Common myeloid progenitor, CD34-positive (primary cell): ENCODE results near the gene DSC3.

Experiments used
- CTCF ChIA-PET: fragments of 350-600 bp; sonication (Branson Sonifier 250); formaldehyde crosslinking; loops from one replicate; lab custom pipeline; 2021; ENCODE audit warnings: antibody characterized with exemption; lab: Charles Lee
- POLR2A ChIA-PET: fragments of 350-600 bp; sonication (Branson Sonifier 250); formaldehyde crosslinking; loops from one replicate; lab custom pipeline; 2021; ENCODE audit warnings: antibody characterized with exemption; lab: Charles Lee
- DNase-seq, 3 donors: peaks; one replicate each; pipeline versions ENCODE4 v3.0.0 to v3.0.0-alpha.2; 2013
- H3K27ac ChIP-seq, 2 experiments: 1 replicate in 1 of 2; 2 replicates in 1 of 2; pipeline ENCODE4 v1.7.0; 2013; ENCODE audit warnings: inconsistent platforms in 2 of 2, low read length in 2 of 2, mild to moderate bottlenecking in 2 of 2, low read depth in 1 of 2, moderate library complexity in 1 of 2; ENCODE audit not compliant: severe bottlenecking in 2 of 2, insufficient read depth in 1 of 2, poor library complexity in 1 of 2
- H3K27me3 ChIP-seq, 5 experiments: replicated peaks in 2 of 5; 1 replicate in 3 of 5; 2 replicates in 2 of 5; pipeline versions ENCODE4 v1.6.1 to v1.7.0; 2013; ENCODE audit warnings: low read length in 4 of 5, mild to moderate bottlenecking in 2 of 5, moderate library complexity in 2 of 5, inconsistent platforms in 1 of 5; ENCODE audit not compliant: insufficient read depth in 5 of 5, control insufficient read depth in 4 of 5
- H3K36me3 ChIP-seq, 4 experiments: 1 replicate in 2 of 4; 2 replicates in 2 of 4; pipeline versions ENCODE4 v1.6.1 to v1.7.0; 2013; ENCODE audit warnings: low read length in 3 of 4, control low read depth in 1 of 4, mild to moderate bottlenecking in 1 of 4; ENCODE audit not compliant: control insufficient read depth in 4 of 4, insufficient read depth in 4 of 4
- H3K4me1 ChIP-seq, 4 experiments: 1 replicate in 3 of 4; 2 replicates in 1 of 4; pipeline versions ENCODE4 v1.6.1 to v1.7.1; 2013; ENCODE audit warnings: low read length in 3 of 4, mild to moderate bottlenecking in 3 of 4, control low read depth in 1 of 4, inconsistent platforms in 1 of 4, moderate library complexity in 1 of 4; ENCODE audit not compliant: control insufficient read depth in 4 of 4, insufficient read depth in 4 of 4; ENCODE audit errors: control extremely low read depth in 1 of 4
- H3K4me3 ChIP-seq, 7 experiments: 1 replicate in 4 of 7; 2 replicates in 3 of 7; pipeline versions ENCODE4 v1.5.1 to v1.7.0; 2013; ENCODE audit warnings: mild to moderate bottlenecking in 7 of 7, low read length in 6 of 7, moderate library complexity in 6 of 7, inconsistent platforms in 2 of 7, low read depth in 2 of 7, control low read depth in 1 of 7; ENCODE audit not compliant: insufficient read depth in 4 of 7, control insufficient read depth in 1 of 7; ENCODE audit errors: extremely low read depth in 1 of 7
- H3K9me3 ChIP-seq, 5 experiments: 1 replicate in 4 of 5; 2 replicates in 1 of 5; pipeline versions ENCODE4 v1.6.1 to v1.7.1; 2013; ENCODE audit warnings: low read length in 4 of 5, mild to moderate bottlenecking in 2 of 5, inconsistent platforms in 1 of 5, low read depth in 1 of 5, moderate library complexity in 1 of 5; ENCODE audit not compliant: control insufficient read depth in 4 of 5, insufficient read depth in 2 of 5; ENCODE audit errors: control extremely low read depth in 1 of 5
- WGBS: methylation state at CpG from one replicate; pipeline ENCODE4 v1.1.5; 2013; ENCODE audit not compliant: insufficient coverage; 5-methylcytosine and 5-hydroxymethylcytosine counted together

Gene DSC3

DNA sequence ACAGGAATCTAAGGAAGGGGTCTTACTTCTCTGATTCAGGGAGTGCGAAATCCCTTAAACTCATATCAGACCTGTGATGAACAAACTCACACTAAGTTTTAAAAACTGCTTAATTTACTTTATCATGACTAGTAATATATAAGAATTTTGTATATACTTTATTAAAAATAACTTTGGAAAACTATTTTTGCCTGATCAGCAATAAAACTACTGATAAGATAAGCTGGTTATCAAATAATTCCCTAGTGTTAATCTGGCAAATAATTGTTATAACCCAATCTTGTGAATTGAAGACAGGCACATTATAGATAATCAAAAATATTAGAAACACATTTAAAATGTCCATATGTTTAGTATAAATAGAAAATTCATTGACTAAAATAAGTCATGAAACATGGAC is 23.7 kb upstream of the DSC3 start:
- ChIA-PET CTCF (no interaction called here), POLR2A (no interaction called here)

DNA sequence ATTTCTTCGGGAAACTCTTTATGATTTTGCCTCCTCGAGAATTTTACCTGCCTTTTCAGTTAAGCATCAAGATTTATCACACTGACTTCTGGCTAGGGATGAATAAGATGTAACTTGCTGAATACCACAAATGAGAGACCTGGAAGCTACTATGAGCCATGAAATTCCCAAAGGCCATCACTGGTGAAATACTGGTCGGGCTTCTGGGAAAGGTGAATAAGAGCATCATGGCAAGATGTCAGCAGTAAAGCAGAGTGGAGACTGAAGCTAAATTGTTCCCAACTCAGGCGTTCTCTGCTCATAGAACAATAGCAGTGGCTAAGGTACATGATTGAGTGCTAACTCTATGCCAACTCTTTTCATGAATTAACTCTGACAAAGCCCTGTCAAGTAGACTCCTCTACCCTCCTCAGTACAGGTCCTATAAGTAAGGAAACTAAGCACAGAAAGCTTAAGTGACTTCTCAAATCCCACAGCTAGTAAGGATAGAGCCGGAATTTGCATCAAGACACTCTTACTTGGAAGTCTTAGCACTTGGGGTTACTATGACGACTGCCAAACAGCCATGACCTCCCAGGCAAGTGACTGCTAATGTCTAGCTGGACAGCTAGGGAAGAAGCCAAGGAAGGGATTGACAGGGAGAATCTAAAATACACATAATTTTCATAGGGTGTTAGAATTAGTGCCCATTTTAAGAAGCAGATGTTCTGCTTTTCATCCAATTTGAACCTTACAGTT is 22.7 kb upstream of the DSC3 start:
- Histone ChIP-seq H3K4me3 (no peak overlapping the region), H3K27me3 (no peaks in the 10 kb centered on the region), H3K36me3 (no peaks in the 10 kb centered on the region), H3K27ac (no peak overlapping the region), H3K9me3 (no peaks in the 10 kb centered on the region), H3K4me1 (peaks cover 7 to 12% (median 9%) of the 10 kb centered on the region in 4 experiments)
- WGBS: 100% methylated on average over 3 of the region's 6 CpGs
- POLR2A ChIA-PET: no interaction called here
- CTCF ChIA-PET: no interaction called here
- DNase-seq: no peak

More for the DNA sequence above, 23.7 kb upstream of the DSC3 start:
- Histone ChIP-seq H3K4me1 (peaks cover 7 to 12% (median 8%) of the 10 kb centered on the region in 4 experiments), H3K27ac (no peak overlapping the region), H3K27me3 (no peaks in the 10 kb centered on the region), H3K9me3 (no peaks in the 10 kb centered on the region), H3K4me3 (no peak overlapping the region), H3K36me3 (no peaks in the 10 kb centered on the region)
- DNase-seq: no peak
- WGBS: no CpG with 5 or more reads among the region's 1 CpG

DNA sequence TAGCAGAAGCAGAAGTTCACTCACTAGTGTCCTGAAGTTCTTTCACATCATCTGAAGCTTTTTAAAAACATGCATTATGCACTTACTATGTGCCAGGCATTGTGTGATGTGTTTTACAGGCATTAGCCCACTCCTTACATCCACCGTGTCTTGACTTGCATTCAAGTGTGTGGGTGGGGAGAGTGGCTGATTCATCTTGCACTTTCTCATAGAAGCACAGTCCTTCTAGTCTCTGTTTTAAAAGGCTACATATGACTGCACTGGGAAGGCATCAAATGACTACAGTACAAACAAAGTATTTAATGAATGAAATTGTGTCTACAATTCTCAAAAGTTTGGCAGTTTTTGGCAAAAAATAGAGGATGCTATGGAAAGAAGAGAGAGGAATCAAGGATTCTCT is 21.6 kb upstream of the DSC3 start:
- WGBS: no CpG with 5 or more reads among the region's 1 CpG
- ChIA-PET CTCF (interaction anchor here (1.2 kb wide), 1 partner anchor 9 kb away, joined by 3 read pairs; no protein-coding TSS in a partner anchor), POLR2A (no interaction called here)
- no peaks in the 10 kb centered on the region for H3K27me3 ChIP-seq
- H3K4me1 ChIP-seq: peaks cover 7 to 12% (median 9%) of the 10 kb centered on the region in 4 experiments
- no peaks in the 10 kb centered on the region for H3K36me3 ChIP-seq
- no peak for DNase-seq
- H3K27ac ChIP-seq: no peak overlapping the region
- H3K9me3 ChIP-seq: no peaks in the 10 kb centered on the region
- H3K4me3 ChIP-seq: no peak overlapping the region

DNA sequence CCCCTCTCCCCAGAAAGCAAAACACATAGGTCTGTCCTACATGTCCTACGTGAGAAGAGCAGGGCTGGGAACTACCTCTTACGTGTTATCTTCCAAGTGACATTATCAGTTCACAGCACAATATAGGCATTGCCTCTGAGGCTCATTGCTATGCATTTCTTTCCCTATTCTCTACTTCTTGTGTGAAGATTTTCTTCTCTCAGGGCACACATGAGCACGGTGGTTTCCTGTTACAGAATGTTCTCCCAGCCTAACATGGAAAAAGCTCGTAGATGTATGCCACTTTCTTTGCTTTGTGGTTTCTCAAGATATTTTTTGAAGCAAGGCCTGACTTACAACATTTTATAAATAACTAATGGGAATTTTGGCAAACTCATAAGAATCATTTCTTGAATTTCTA is 19.4 kb upstream of the DSC3 start:
- Histone ChIP-seq H3K4me3 (peak overlapping the region in 1 of 7 experiments; percentile 17), H3K27ac (no peak overlapping the region), H3K27me3 (peaks cover 0 to 3% (median 0%) of the 10 kb centered on the region in 5 experiments), H3K36me3 (no peaks in the 10 kb centered on the region), H3K4me1 (peaks cover 7 to 12% (median 9%) of the 10 kb centered on the region in 4 experiments), H3K9me3 (no peaks in the 10 kb centered on the region)
- ChIA-PET CTCF (interaction anchor here (1.4 kb wide), 1 partner anchor 15 kb away, joined by 3 read pairs; no protein-coding TSS in a partner anchor), POLR2A (no interaction called here)
- WGBS: 8% methylated on average over 2 of the region's 4 CpGs
- DNase-seq: peak in 1 of 3 donors; percentile 9

DNA sequence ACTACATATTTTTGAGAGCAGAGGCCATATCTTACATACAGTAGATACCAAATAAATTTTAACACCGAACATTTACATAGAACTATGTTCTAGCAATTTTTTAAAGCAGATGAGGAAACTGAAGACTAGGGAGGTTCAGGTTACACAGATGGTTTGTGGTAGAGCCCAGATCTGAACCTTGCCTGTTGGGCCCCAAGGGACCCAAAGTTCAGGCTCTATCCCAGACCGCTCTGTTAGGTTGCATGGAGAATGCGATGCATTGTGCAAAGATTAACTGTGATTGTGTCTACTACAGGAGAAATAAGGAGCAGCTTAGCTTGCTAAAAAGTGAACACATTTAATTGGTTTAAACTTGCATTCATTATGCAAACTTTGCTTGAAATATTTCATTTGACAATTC is 16.4 kb upstream of the DSC3 start:
- Histone ChIP-seq H3K27me3 (peaks cover 0 to 6% (median 0%) of the 10 kb centered on the region in 5 experiments), H3K9me3 (no peaks in the 10 kb centered on the region), H3K4me3 (no peak overlapping the region), H3K4me1 (peaks cover 7 to 12% (median 9%) of the 10 kb centered on the region in 4 experiments), H3K27ac (no peak overlapping the region), H3K36me3 (no peaks in the 10 kb centered on the region)
- ChIA-PET CTCF (no interaction called here), POLR2A (no interaction called here)
- no peak for DNase-seq
- WGBS: 100% methylated on average over 1 of the region's 3 CpGs

DNA sequence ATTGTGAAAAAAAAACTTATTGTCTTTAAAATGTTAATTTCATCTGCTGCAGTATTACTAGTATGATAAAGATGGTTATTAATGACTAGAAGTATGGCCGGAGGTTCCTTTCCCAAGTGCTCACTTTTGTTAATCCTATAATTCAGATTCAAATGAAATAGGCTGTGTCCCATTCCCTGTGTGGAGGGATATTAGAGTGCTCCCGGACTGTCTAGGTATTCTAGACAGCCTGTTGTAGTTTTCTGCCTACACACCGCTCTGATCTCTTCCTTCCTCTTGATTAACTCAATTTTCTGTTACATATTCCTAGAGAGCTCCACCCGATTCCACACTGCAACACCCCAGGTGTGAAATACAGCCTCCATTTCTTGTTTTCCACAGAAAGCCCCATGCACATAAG is 15.4 kb upstream of the DSC3 start:
- no peak overlapping the region for H3K4me3 ChIP-seq
- H3K4me1 ChIP-seq: peaks cover 7 to 12% (median 9%) of the 10 kb centered on the region in 4 experiments
- CTCF ChIA-PET: no interaction called here
- H3K27me3 ChIP-seq: peaks cover 0 to 6% (median 0%) of the 10 kb centered on the region in 5 experiments
- H3K36me3 ChIP-seq: no peaks in the 10 kb centered on the region
- H3K9me3 ChIP-seq: no peaks in the 10 kb centered on the region
- WGBS: 100% methylated on average over 3 of the region's 4 CpGs
- no peak for DNase-seq
- POLR2A ChIA-PET: no interaction called here
- H3K27ac ChIP-seq: no peak overlapping the region

DNA sequence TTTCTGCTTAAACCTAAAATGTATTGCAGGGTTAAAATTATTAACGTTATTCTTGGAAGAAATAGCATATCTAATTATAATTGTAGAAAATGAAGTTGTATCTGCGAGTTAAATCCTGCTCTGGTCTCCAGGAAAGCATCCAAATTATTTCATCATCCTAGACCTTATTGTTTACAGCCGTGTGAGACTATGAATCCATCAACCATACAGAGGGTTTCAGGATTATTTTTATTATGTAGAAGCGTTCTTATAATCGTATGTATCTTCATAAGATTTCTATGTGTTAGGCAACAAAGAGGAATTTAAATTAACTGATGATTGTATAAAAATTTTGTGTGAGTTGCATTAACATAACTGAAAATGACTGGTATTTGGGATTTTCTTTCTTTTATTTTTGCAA is 14.5 kb upstream of the DSC3 start:
- H3K27me3 ChIP-seq: peaks cover 0 to 6% (median 0%) of the 10 kb centered on the region in 5 experiments
- H3K36me3 ChIP-seq: no peaks in the 10 kb centered on the region
- POLR2A ChIA-PET: no interaction called here
- no peak for DNase-seq
- no peaks in the 10 kb centered on the region for H3K9me3 ChIP-seq
- WGBS: 100% methylated on average over 2 of the region's 5 CpGs
- H3K4me3 ChIP-seq: no peak overlapping the region
- CTCF ChIA-PET: no interaction called here
- peaks cover 4 to 6% (median 4%) of the 10 kb centered on the region in 4 experiments for H3K4me1 ChIP-seq
- no peak overlapping the region for H3K27ac ChIP-seq
